Measurements from ENCODE around the gene PEX1. TPM values are rescaled to one million over a fixed set of nuclear protein-coding genes. Genes with fewer than 3 reads are reported as not detected.
"Not testable (repeated sequence)": the region's sequence is repeated elsewhere in the genome, so short reads cannot be mapped to it uniquely, and the experiment has no call there.

Gene PEX1
- total RNA-seq, 1 donor from 2014 or later, result 24.7 TPM

DNA sequence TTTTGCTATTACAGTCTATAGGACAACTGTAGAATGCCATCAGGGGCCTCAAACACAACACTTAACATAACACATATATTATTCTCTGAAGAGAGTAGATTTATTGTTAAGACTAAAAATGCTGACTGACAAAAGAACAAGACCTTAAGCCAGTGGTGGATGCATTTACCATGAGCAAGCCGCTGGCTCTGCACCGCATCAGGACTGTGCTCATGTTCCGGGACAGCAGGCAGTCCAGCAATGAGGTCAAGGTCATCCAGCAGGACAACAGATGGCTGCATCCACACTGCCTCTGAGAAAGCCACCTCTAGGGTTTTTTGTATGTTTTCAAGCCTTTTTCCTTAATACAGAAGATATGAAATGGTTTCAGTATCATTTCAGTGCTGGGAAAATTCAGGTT lies 23.8 kb downstream of the PEX1 start:
- DNase-seq (ENCODE audit: low spot score), result no peak

DNA sequence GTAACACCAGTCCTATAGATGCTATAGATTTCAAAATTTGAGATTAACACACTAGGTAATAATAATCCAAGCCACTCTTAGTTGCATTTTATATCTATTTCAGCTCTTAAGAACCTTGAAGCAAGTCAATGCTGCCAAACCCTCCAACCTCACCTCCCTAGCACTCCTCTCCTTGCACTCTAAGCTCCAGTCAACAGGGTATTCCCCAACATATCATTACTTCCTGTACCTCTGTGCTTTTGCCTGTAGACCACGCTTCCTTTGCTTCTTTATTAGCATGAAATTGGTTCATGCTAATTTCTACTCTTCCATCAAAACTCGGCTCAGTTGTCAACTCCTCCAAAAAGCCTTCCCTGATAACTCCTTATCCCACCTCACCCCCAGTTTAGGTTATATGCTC lies 24.6 kb downstream of the PEX1 start:
- DNase-seq (ENCODE audit: low spot score), result no peak

DNA sequence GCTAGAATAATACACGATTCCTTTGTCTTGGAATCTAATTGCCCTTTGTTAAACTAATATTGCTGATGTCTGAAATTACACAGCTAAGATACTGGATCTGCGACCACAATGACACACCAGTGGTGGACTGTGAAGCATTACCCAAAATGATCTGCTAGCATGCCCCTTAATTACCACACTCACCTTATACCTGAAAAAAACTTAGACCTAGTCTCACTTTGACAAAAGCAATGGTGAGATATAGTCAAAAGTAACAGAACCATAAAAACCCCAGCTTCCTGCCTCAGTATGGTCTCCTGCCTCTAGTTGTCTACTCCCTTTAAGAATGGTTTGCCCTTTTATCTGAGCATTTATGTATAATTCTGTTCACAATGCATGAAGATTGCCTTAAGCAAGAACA lies 29.8 kb downstream of the PEX1 start:
- DNase-seq (ENCODE audit: low spot score), result no peak

DNA sequence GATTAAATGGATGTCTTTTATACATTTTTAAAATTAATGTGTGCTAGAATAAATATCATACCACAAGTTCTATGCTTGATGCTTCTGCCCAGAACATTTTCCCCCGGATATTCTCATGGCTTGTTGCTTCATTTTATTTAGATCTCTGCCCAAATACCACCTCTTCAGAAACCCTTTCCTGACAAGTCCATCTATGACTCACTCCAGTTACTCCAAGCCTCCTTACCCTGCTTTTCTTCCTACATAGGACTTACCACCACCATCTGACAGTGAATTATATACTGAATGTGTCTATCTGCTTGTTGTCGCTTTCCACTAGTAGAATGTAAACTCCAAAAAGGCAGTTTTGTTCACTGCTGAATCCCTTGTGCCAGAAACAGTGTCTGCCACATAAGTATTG lies 31.4 kb downstream of the PEX1 start:
- no peak for DNase-seq (ENCODE audit: low spot score)

DNA sequence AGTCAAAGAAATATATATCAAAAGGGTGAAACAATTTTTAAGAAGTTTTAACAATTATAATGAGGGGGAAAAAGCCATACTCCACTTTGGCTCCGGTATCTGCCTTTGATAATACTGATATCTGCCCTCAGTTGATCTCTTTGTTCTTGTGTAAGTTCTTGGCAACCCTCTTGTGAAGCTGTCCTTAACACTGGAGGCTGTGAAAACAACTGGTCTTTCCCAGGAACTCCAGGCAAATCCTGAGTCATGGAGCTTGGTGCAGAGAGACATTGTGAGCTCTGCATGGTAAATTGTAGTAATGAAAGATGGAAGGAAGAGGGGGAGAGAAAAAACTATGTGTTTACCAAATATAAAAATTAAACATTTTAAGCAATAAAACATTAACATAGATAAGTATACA lies 38.7 kb downstream of the PEX1 start:
- no peak for DNase-seq (ENCODE audit: low spot score)

DNA sequence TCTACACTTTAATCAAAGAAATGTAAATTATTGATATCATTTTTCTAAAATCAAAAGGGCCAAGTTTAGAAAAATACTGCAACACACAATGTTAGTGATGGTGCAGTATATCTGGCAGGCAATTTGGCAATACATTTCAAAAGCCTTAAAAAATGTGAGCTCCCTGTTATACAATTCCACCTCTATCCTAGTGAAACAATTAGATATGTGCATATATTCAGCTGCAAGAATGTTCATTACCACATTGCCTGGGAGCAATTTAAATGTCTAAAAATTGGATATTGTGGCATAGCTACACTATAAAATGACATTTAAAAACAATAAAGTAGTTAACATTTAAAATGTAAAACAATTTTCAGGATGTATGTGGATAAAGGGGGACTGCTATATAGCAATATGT lies 40.5 kb downstream of the PEX1 start:
- DNase-seq (ENCODE audit: low spot score), result no peak

DNA sequence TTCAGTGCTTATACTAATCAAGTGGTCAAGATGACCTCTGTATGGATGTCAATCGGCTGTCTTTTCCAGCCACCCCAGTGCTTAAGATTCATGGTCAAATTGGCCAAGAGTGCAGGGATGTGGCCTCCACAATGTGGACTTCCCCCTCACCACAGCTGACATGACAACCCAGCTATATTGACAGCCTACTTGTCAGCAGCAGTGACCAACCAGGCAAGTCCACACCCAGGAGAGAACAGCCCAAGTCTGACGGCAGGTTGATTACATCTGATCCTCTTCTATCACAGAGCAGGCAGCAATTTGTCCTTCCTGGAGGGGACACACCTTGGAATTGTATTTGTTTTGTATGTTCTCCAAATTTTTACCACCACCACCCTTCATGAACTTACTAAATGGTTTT lies 42.3 kb downstream of the PEX1 start:
- DNase-seq (ENCODE audit: low spot score), result no peak

DNA sequence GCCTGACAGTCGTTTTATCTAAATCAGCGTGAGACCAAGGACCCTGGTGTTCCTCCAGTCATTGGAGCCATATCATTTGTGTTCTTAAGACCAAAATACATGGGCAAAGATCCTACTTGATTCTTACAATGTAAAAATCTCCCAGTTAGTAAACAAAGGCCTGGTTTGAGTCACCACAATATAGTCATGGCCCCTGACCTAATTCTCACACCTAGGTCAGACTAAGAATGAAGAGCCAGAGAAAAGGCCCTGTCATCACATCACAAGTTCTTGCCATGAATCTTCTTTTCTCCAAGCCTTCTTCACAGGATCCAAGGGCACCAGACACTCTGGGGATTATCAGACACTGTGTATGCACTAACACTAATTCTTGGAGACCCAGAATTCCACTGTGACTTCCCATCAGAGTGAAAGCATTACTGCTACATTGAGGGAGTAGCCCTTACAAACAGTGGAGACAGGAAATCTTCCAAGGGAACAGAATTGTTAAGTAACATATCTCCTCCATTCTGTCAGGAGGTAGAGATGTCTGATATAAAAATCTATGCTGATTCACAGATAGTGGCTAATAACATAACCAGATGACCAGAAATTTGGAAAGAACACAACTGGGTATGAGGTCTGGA lies 42.9 kb downstream of the PEX1 start:
- no peak for DNase-seq (ENCODE audit: low spot score)

DNA sequence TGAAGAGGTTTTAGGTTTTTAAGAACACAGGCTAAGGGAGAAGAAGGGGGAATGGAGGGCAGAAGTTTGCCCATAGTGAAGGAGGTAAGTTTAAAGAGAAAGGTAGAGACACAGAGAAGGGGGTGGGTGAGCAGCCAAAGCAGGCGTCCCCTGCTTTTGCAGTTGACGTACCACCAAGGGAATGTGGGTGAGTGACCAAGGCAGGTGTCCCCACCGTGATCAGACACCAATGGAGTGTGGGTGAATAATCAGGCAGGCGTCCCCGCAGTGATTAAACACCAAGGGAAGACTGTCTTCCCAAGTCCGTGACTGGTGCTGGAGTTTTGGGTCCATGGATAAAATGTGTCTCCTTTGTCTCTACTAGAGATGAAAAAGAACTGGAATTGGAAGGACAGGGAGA lies 44.1 kb downstream of the PEX1 start:
- DNase-seq (ENCODE audit: low spot score), result not testable (repeated sequence)

DNA sequence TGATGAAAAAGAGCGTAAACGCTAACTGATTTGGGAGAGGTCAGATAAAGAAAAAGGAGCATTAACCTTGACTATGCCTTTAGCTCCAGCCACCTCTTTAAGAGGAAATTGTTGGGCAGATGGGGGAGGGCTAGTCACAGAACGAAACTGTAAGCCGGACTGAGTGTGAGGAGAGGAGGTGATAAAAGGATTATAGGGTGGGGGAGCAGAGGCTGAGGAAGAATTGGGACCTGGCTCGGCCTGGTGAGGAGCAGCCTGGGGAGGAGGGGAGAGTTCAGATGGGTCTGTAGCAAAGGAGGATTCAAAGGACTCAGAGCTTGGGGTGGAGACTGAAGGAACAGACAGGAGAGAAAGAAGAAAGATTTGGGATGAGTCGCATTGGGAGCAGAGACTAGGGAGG lies 44.7 kb downstream of the PEX1 start:
- DNase-seq (ENCODE audit: low spot score), result not testable (repeated sequence)

DNA sequence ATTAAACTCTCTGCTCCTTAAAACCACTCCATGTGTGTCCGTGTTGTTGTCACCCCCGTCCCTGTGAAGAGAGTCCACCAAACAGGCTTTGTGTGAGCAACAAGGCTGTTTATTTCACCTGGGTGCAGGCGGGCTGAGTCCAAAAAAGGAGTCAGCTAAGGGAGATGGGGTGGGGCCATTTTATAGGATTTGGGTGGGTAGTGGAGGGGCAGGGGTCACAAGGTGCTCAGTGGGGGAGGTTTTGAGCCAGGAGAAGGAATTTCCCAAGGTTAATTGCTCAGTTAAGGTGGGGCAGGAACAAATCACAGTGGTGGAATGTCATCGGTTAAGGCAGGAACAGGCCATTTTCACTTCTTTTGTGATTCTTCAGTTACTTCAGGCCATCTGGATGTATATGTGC lies 49.2 kb downstream of the PEX1 start:
- DNase-seq (ENCODE audit: low spot score), result not testable (repeated sequence)

DNA sequence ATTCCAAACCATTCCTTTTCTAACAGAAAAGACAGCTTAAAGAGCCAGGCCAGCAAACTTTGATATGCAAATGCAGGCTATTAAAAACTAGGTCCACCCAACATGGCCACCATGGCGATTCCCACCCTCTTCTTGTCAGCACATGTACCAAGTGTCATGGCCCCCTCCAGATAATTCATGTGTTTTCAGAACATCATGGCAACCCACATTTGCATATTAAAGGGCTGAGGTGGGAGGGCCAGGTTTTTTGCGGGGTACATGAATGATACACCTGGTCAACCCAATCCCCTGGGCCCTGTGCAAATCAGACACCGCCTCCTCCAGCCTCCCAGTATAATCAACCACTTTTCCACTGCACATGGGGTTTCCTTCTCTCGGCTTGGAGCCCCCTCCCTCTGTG lies 49.6 kb downstream of the PEX1 start:
- no peak for DNase-seq (ENCODE audit: low spot score)

DNA sequence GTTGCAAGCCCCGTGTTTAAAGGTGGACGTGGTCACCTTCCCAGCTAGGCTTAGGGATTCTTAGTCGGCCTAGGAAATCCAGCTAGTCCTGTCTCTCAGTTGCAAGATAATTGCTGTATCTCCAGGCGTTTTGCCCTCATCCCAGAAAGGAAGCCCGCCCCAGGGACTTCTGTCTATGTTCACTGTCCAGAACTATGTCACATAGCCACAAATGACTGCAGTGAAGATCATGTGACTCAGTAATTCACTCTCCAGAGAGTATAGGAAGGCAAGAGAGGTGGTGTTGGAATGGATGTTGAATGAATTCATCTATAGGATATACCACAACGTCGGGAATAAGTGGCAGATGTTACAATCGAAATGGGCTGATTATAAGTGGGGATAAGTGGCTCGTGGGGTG lies 50.2 kb downstream of the PEX1 start:
- DNase-seq (ENCODE audit: low spot score), result no peak

DNA sequence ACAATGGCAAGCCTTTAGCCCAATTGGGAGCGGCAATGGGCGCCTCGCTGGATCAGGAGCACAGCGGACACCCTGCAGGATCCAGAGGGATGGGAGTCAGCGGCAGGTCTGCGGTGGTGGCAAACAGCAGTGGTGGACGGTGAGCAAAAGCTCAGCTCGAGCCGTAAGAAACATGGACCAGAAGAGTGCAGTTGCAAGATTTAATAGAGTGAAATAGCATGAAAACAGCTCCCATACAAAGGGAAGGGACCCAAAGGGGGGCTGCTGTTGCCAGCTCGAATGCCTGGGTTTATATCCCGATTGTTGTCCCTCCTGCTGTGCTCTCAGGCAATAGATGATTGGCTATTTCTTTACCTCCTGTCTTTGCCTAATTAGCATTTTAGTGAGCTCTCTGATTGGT lies 50.6 kb downstream of the PEX1 start, which contains the start of gene ERVW-1:
Gene ERVW-1 (minus strand): TSS at position 266 of the 400 bp plus-strand sequence. CDS start 7,565 bp downstream, outside the sequence.
- not testable (repeated sequence) for DNase-seq (ENCODE audit: low spot score)

DNA sequence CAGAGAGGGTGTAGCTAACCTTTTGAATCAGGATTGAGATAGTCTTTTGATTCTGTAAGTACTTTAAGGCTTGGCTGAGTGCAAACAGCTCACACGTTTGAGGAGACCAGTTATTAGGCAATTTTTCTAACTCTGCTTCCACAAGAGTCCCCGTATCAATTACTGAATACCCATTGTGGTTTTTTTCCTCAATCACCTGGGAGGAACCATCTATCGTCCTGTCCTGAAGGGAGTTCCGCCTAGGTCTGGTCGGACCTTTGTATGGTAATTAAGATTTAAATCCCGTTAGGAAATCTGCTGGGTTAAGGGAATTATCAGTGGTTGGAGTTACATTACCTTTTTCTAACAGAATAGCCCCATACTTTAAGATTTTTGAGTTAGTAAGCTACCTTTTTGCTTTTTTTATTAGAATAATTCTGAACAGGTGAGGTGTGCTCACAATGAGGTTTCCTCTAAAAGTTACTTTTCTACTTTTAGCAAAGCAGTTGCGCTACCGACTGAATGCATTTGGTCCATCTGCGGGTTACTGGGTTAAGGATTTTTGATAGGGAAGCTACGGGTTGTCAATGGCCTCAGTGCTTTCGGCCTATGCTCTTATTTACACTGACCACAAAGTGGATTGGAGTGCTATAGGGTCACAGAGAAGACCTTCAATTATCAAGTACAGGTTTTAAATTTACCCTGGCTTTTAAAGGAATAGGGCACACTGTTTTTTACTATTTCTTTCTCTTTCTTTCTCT lies 52.3 kb downstream of the PEX1 start:
- not testable (repeated sequence) for DNase-seq (ENCODE audit: low spot score)

DNA sequence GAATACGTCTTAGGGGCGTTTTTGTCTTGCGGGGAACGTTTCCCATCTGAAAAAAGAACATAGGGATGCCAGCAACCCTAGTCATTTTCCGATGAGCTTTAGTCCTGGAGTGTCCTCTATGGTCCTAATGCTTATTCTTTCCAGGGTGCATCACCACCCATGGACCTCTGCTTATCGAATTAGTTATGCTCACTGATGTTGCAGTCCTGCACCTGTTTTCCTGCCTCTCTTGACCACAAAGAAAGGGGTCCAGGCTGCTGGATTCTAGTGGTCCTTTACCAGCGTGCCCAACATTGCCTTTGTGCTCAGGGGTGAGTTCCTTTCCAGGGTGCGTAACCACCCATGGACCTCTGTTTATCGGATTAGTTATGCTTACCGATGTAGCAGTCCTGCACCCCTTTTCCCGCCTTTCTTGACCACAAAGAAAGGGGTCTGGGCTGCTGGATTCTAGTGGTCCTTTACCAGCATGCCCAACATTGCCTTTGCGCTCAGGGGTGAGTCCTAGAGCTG lies 53.0 kb downstream of the PEX1 start:
- not testable (repeated sequence) for DNase-seq (ENCODE audit: low spot score)

DNA sequence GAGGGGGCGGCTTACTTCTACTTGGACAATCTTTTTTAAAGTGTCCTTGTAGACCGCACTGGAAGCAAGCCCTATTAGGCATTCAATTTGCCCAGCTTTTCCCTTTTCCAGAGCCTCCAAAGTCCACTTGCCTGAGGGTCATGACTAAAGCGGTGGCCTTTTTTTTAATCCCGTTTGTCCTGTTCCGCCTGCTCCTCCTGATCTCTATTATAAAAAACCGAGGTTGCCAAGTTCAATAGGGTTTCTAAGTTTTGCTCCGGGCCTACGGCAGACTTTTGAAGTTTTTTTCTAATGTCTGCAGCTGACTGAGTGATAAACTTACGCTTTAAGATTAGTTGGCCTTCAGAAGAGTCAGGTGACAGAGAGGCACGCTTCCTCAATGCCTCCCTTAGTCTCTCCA lies 54.3 kb downstream of the PEX1 start:
- DNase-seq (ENCODE audit: low spot score), result not testable (repeated sequence)

DNA sequence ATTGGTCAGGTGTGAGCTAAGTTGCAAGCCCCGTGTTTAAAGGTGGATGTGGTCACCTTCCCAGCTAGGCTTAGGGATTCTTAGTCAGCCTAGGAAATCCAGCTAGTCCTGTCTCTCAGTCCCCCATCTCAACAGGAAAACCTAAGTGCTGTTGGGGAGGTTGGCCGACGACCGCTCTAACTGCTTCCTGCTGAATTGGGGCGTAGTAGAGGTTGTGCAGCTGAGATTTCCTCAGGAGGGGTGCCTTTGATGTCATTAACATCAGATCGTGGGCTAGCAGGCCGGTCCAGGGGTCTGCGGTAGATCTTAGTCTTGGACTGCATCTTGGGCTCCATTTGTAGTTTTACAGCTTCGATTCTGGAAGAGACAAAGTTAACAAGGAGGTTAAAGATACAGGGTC lies 59.7 kb downstream of the PEX1 start:
- not testable (repeated sequence) for DNase-seq (ENCODE audit: low spot score)

DNA sequence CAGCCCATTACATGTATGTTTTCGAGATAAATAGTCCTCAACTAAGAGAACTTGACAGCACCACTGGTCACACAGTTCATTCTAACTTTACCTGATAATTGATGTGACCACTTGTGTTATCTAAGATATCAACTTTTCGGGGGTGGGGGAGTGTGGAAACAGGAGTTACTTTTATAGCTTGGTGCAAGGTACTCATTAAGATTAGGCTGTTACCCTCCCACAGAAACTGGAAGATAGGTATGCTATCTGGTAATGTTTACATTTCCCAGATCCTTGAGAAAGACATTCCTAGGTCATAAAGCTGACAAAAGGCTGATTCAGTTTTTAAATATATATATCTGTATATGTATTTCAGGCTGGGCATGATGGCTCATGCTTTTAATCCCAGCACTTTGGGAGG lies 61.6 kb downstream of the PEX1 start:
- no peak for DNase-seq (ENCODE audit: low spot score)

DNA sequence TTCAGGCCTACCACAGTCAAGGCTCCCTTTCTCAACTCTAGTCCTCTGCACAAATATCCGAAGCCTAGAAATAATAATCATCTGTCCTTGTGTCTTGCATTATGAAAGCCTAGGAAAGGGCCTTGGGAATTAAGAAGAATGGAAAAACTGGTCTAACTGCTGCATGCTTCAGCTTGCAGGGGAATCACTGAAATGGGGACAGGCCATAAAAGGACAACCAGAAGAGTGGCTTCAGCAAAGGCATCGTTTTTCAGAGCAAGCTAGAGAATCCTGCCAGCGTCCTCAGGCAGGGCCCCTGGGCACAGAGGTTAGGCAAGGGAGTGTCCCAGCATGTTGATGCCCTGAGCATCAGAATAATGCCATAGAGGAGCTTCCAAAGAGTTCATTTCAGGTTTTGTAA lies 63.8 kb downstream of the PEX1 start:
- no peak for DNase-seq (ENCODE audit: low spot score)

DNA sequence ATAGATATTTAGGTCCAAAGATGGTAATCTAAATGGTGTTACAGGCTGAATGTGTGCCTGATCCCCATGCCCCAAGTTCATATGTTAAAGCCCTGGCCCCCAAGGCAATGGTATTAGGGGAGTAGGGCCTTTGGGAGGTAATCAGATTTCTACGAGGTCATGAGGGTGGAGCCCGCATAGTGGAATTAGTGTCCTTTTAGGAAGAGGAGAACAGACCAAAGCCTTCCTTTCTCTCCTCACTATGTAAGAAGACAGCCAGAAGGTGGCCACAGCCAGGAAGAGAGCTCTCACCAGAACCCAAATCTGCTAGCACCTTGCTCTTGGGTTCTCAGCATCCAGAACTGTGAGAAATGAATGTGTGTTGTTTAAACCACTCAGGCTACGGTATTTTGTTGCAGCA lies 65.8 kb downstream of the PEX1 start:
- DNase-seq (ENCODE audit: low spot score), result no peak

DNA sequence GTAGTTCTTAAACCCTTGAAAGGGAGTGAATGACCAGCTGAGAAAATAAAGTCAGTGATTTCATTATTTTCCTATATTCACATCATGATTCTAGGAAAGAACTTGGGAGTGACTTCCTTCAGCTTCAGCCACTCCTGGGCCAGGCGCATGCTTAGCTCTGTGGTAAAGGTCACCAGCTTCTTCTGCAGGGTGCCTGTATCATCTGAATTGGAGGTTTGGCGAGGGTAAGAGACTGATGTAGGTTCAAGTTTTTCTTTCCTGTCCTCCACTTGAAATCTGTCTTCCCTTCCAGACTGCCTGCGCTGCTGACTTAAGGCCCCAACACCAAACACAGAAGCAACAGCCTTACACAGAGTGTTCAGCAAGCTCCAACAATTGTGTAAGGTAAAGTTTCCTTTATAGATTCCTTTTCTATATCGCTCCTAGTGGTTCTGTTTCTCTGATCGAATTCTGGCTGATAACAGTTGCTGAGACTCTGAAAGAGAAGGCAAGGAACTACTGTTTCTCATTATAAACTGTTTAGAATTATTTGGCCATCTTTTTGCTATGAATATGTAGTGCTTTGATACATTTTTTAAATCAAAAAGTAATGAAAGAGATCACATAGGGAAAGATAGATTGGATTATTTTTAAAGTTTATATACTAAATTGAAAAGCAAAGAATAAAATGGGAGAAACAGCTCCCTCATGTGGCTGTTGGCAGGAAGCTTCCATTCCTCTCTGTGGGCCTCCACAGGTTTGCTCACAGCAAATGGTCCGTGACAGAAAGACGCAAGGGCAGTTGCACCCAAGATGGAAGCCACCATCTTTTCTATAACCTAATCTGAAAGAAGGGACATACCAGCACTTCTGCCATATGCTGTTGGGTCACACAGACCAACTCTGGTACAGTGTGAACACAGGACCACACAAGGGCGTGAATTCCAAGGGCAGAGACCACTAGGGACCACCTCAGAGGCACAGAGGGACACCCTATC lies 67.0 kb downstream of the PEX1 start:
- no peak for DNase-seq (ENCODE audit: low spot score)
